ENCODE data around the gene CEP85L.

Gene CEP85L

GRCh38 chr6:118659513-118660217, 8.3 kb upstream of the CEP85L start:
- no peak for DNase-seq

- DNase-seq = peak; percentile 55
These were observed 5.6 kb upstream of the CEP85L start for GRCh38 chr6:118656847-118657451.

- no peak for DNase-seq
These were observed 742 bp upstream of the CEP85L start for GRCh38 chr6:118652051-118652615.

- peak; percentile 40 for DNase-seq
These were observed 659 bp downstream of the CEP85L start for GRCh38 chr6:118650582-118651281.

- DNase-seq = no peak
These were observed 1.3 kb downstream of the CEP85L start for GRCh38 chr6:118649918-118650581.

GRCh38 chr6:118648866-118649554, 2.4 kb downstream of the CEP85L start:
- no peak for DNase-seq

GRCh38 chr6:118646977-118647376, 4.4 kb downstream of the CEP85L start:
- no peak for DNase-seq

- no peak for DNase-seq
These were observed 6.0 kb downstream of the CEP85L start for GRCh38 chr6:118645395-118645794.

- no peak for DNase-seq
These were observed 7.4 kb downstream of the CEP85L start for GRCh38 chr6:118644007-118644406.

- no peak for DNase-seq
These were observed 10.3 kb downstream of the CEP85L start for GRCh38 chr6:118641042-118641441.

GRCh38 chr6:118639054-118639964, 12.1 kb downstream of the CEP85L start:
- DNase-seq = peak; percentile 17

- DNase-seq = no peak
These were observed 13.1 kb downstream of the CEP85L start for GRCh38 chr6:118638288-118638687.

GRCh38 chr6:118635909-118636735, 15.3 kb downstream of the CEP85L start:
- no peak for DNase-seq

GRCh38 chr6:118632359-118632758, 19.0 kb downstream of the CEP85L start:
- no peak for DNase-seq

- DNase-seq = no peak
These were observed 20.5 kb downstream of the CEP85L start for GRCh38 chr6:118630923-118631322.

- no peak for DNase-seq
These were observed 21.3 kb downstream of the CEP85L start for GRCh38 chr6:118630067-118630466.

GRCh38 chr6:118627724-118628123, 23.7 kb downstream of the CEP85L start:
- DNase-seq = no peak

- DNase-seq = no peak
These were observed 25.6 kb downstream of the CEP85L start for GRCh38 chr6:118625833-118626232.

GRCh38 chr6:118621799-118622470, 29.5 kb downstream of the CEP85L start:
- DNase-seq = no peak

GRCh38 chr6:118620202-118620601, 31.2 kb downstream of the CEP85L start:
- no peak for DNase-seq

Measured in CD4-positive, alpha-beta T cell treated with Interleukin-10 for 1 hour (primary cell).